Measurements from ENCODE around the gene TUBA1B.

DNA sequence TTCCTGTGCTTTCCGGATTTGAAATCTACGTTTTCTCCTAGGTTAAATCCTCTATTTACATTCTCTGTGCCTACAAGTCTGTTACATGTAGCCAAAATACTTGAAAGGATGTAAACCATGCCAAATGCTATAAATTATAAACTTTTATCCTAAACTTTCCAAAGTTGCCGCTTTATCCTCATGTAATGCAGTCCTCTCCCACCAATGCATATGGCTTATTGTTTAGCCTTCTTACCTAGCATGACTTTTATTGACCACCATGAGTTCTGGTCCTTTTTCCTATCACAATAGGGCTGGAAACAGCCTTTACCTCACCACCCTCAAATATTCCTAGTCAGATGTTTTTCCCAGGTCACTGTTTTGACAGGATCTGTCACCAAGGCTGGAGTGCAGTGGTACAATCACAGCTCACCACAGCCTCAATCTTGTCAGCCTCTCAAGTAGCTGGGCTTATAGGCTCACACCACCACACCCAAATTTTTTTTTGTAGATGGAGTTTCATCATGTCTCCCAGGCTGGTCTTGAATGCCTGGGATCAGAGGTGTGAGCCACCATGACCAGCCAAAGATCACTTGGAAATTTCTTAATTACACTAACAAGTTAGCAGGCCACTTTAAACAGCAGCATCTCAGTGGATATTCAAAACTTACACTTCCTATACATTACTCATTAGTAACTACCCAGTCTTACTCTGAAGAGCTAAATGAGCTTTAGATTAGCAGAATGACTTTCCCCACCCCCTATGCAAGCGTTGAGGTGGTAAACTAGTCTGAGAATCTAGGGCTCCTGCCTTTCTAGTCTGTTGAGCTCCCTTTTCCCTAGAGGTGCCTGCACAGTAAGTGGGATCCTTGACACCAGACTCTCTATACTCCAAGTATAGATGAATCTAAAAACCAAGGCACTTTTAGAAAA is 4.1 kb downstream of the TUBA1B start:
- TF ChIP-seq, protein P1, sequence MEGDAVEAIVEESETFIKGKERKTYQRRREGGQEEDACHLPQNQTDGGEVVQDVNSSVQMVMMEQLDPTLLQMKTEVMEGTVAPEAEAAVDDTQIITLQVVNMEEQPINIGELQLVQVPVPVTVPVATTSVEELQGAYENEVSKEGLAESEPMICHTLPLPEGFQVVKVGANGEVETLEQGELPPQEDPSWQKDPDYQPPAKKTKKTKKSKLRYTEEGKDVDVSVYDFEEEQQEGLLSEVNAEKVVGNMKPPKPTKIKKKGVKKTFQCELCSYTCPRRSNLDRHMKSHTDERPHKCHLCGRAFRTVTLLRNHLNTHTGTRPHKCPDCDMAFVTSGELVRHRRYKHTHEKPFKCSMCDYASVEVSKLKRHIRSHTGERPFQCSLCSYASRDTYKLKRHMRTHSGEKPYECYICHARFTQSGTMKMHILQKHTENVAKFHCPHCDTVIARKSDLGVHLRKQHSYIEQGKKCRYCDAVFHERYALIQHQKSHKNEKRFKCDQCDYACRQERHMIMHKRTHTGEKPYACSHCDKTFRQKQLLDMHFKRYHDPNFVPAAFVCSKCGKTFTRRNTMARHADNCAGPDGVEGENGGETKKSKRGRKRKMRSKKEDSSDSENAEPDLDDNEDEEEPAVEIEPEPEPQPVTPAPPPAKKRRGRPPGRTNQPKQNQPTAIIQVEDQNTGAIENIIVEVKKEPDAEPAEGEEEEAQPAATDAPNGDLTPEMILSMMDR (IDR thresholded peaks at IDR 0.05): no peak
- TF ChIP-seq POLR2A (IDR thresholded peaks at IDR 0.05) (no peak), POLR2AphosphoS5 (IDR thresholded peaks at IDR 0.05) (no peak)
